ENCODE results near the gene IDH3G.
"Not testable (repeated sequence)": the region's sequence is repeated elsewhere in the genome, so short reads cannot be mapped to it uniquely, and the experiment has no call there.

IDH3G gene

DNA sequence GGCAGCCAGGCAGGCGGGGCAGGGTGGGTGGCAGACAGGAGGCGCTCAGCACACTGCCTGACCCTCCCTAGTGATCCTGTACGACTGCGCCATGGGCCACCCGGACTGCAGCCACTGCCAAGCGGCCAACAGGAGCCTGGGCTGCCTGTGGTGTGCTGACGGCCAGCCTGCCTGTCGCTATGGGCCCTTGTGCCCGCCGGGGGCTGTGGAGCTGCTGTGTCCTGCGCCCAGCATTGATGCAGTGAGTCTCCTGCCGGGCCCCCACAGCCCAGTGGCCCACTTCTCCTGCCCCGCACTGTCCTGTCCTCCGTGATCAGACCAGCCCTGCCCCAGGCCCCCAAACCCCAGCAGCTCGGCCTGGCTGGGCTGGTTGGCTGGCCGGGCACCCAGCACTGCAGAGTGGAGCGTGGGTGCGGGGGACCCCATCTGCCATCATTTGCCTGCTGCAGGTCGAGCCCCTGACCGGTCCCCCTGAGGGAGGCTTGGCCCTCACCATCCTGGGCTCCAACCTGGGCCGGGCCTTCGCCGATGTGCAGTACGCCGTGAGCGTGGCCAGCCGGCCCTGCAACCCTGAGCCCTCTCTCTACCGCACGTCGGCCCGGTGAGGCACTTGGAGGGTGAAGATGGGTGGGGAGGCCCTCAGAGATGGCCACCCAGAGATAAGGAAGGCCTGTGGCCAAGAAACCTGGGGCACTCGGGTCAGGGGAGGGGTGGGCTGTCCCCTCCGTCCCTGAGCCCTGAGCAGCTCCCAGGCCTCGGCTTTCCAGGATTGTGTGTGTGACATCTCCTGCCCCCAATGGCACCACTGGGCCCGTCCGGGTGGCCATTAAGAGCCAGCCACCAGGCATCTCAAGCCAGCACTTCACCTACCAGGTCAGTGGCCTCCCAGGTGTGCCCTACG lies 22.5 kb downstream of the IDH3G start:
- no peak for DNase-seq

DNA sequence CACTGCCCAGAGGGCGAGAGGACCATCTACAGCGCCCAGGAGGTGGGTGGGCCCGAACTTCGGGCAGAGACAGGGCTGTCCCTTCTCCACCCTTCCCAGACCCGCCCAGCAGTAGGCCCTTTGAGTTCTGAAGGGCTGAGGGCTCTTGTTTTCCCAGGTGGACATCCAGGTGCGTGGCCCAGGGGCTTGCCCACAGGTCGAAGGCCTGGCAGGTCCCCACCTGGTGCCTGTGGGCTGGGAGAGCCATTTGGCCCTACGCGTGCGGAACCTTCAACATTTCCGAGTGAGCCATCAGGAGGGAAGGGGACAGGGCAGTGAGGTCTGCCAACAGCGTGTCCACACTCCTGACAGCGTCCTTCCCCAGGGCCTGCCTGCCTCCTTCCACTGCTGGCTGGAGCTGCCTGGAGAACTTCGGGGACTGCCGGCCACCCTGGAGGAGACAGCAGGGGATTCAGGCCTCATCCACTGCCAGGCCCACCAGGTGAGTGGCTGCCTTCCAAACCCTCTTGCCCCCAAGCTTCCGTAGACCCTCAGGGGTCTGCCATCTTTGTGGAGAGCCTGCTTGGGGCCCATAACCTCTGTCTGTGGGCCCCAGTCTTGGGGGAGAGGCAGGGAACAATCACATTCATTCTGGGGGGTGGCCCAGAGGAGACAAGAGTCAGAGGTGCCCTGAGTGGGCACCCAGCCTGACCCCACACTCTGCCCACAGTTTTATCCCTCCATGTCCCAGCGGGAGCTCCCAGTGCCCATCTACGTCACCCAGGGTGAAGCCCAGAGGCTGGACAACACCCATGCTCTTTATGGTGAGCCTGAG lies 23.4 kb downstream of the IDH3G start:
- no peak for DNase-seq

DNA sequence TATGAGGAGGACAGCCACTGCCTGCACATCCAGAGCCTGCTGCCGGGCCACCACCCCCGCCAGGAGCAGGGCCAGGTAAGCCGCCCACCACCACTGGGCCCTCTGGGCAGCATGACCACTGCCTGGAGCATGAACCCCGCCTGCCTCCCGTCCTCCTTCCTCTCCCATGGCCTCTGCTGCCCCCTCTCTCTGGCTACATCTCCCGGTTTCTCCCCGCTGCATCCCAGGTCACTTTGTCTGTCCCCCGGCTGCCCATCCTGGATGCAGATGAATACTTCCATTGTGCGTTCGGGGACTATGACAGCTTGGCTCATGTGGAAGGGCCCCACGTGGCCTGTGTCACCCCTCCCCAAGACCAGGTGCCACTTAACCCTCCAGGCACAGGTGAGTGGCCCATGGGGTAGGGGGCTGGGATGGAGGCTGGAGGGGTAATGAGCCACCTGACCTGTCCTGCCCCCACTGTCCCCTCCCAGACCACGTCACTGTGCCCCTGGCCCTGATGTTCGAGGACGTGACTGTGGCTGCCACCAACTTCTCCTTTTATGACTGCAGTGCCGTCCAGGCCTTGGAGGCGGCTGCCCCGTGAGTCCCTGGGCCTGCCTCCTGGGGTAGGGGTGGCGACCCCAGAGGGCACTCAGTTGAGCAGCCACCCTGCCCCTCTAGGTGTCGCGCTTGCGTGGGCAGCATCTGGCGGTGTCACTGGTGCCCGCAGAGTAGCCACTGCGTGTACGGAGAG lies 24.1 kb downstream of the IDH3G start:
- DNase-seq, result no peak

DNA sequence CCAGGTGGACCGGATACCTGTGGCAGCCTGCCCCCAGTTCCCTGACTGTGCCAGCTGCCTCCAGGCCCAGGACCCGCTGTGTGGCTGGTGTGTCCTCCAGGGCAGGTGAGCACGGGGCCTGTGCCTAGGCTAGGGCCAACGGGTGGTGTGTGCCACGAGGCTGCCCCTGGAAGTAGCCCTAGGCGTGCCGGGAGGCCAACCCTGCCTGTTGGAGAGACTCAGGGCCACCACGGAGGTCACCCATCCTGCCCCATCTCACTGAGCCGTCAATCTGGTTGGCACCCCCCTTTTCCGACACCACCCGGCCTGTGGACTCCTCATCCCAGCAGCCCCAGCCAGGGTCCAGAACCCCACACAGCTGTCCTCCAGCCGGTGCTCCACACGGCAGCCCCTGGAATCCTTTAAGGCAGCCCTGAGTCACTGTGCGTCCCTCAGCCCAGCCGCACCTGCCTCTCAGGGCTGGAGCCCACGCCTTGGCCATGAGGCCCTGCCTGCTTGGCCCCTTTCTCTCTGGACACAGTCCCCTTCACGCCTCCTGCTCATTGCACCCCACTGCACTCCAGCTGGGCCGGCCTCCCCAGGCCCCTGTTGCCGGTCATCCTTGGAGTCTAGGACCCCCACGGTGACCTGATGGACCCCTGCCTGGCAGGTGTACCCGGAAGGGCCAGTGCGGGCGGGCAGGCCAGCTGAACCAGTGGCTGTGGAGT lies 24.9 kb downstream of the IDH3G start:
- DNase-seq, result no peak

DNA sequence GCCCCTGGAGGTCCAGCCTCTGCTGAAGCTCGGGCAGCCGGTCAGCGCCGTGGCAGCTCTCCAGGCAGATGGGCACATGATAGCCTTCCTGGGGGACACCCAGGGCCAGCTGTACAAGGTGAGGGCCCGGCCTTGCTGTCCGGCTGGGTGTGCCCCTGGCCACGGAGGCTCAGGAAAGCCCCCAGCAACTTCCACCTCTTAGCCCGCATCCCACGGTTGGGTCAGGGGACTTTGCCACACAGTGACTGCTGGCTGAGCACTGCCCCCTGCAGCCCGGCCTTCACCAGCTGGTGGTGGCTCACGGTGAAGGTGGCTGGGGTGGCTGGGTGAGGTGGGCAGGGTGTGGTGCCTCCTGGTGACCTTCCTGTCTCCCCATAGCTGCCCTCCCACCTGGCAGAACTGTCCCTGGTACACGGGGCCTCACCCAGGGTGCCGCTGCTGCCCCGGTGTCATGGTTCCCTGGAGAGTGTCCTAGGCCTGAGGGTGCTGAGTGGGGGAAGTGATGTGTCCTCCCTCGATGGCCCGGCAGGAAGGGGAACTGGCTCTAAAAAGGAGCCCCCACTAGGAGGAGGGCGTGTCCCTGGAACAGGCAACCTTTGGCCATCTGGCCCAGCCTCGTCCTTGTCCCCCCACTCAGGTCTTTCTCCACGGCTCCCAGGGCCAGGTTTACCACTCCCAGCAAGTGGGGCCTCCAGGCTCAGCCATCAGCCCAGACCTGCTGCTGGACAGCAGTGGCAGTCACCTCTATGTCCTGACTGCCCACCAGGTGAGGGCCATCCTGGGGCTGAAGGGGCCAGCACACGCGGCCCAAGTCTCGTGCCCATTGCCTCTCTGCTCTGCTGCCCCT lies 25.6 kb downstream of the IDH3G start:
- no peak for DNase-seq

DNA sequence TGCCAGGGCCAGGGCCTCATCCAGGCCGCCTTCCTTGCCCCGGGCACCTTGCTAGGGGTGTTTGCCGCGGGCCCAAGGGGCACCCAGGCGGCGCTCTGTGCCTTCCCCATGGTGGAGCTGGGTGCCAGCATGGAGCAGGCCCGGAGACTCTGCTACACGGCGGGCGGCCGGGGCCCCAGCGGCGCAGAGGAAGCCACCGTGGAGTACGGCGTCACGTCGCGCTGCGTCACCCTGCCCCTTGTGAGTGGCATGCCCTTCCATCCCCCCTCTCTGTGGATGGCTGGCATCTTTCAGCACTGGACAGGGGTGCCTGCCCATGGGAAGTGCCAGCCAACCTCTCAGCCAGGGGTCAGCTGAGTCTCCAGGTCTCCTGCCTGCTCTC lies 26.5 kb downstream of the IDH3G start:
- DNase-seq, result no peak

DNA sequence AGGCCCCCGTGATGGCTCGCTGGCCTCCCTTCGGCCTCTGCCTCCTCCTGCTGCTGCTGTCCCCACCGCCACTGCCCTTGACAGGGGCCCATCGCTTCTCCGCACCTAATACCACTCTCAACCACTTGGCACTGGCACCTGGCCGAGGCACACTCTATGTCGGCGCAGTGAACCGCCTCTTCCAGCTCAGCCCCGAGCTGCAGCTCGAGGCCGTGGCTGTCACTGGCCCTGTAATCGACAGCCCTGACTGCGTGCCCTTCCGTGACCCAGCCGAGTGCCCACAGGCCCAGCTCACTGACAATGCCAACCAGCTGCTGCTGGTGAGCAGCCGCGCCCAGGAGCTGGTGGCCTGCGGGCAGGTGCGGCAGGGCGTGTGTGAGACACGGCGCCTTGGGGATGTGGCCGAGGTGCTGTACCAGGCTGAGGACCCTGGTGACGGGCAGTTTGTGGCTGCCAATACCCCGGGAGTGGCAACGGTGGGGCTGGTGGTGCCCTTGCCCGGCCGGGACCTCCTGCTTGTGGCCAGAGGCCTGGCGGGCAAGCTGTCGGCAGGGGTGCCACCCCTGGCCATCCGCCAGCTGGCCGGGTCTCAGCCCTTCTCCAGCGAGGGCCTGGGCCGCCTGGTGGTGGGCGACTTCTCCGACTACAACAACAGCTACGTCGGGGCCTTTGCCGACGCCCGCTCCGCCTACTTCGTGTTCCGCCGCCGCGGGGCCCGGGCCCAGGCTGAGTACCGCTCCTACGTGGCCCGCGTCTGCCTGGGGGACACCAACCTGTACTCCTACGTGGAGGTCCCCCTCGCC lies 27.1 kb downstream of the IDH3G start:
- no peak for DNase-seq

DNA sequence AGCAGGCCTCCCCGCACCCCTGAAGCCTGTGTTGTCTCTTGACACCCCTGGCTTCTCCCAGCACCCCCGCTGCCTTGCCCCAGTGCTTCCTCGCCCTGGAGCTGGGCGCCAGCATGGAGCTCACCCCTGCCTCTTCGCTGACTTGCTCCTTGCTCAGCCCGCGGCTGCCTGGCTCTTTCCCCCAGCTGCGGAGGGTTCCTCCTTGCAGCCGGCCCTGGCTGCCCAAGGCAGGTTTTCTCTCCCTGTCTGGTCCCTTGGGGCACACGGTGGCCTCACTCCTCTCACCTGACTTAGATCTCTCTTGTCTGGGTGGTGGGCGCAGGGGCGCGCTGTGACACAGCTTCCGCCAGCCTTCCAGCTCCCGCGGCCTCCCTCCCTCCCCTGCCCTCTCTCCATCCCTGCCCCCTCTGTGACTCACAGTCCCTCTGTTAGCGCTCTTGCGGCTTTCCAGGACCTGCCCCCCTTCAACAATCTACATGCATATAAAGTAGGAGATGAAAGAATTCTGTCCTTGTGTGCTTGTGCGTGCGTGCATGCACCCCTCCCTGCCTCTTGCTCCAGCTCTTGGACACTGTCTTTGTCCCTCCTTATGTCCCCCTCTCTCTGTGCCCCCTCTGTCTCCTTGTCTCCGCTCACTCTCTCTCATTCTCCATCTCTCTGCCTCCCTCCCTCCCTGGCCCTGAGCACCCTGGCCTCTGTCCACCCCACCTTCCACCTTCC lies 27.9 kb downstream of the IDH3G start:
- DNase-seq, result peak in 1 of 2 experiments; percentile 16

DNA sequence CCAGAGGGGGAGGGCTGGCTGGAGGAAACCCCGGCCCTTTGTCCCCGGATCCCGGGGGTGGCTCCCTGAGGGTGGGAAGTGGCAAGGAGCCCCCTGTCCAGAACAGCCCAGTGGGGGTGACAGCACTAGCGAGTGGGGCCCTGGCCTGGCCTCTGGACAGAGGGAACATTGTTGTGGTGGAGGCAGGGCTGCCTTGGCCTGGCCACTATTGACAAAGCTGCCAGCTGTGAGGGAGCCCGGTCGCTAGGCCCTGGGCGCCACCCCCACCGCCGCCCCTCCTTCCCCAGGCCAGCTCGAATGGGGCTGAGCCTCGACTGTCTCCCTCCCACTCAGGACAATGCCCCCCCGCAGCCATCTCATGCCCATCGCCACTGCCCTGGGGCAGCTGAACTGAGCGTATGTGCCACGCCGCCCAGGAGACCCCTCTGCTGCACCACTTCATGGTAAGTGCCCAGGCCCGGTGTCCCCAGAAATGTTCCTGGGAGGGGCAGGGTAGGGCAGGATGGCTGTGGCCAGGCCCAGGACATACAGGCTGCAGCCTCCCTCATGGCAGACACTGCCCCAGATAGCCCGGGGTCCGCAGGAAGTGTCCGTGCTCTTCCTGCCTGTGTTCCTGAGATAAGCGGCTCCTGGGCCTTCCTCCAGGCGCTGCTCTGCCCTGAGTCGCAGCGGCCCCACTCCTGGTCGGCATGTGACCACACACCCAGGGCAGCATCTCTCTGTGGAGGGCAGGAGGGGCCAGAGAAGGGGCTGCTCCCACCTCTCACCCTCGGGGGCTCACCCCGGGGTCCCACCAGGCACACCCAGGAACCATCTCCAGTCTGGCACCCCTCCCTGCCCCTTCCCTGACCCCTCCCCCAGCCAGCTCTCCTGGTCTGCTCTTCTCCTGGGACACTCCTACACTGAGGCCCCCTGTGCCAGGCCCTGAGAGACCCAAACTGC lies 28.8 kb downstream of the IDH3G start:
- peak in 1 of 2 experiments; percentile 12 for DNase-seq

DNA sequence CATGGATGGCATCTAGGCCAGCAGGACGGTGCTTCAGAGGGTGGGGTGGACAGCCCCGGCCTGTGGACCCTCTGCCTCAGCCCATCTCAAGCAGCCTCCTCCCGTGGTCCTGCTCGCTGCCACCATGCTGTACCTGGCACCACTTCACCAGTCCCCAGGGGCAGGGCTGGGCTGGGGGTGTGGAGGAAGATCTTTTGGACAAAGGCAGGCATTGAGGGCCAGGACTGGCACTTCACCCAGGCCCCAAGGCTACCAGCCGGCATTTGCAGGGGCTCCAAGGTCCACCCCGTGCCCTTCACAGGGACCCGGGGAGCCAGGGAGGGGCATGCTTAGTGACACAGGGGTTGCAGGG lies 29.4 kb downstream of the IDH3G start:
- DNase-seq, result no peak

DNA sequence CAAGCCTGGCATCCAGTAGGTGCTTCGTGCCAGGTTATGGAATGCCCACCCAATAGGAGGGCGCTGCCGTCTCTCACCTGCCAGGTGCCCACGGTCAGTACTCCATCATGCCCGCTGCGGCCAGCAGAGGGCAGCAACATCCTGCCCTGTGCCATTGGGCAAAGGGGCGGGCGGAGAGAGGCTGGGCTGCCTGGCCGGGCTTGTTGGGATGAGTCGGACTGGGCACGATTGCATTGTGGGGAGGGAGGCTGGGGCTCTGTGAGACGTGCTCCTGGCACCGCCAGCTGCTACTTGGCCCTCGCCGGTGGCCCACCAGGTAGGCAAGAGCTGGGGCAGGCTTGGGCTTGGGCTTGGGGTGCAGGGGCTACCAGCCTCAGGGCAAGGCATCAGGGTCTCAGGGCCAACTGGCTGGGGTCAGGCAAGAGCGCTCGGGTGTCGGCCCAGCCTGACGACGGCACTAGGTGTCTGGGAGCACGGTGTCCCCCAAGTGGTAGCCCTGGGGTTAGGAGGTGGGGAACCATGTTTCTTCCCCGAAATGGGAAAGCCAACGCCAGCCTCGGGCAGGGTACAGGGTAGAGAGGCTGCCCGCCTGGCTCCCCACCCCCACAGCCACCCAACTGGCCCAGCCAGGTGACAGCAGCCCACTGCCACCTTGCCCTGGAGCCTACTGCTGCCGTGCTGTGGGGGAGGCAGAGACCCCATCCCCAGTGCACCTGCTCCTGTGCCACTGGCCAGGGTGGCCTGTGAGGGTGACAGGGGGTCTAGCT lies 30.0 kb downstream of the IDH3G start, which contains the start of gene PLXNB3:
Gene PLXNB3 (plus strand): TSS at position 261 of the 767 bp plus-strand sequence. CDS start 1,287 bp downstream, outside the sequence.
- DNase-seq, result peak; percentile 53 to 54

DNA sequence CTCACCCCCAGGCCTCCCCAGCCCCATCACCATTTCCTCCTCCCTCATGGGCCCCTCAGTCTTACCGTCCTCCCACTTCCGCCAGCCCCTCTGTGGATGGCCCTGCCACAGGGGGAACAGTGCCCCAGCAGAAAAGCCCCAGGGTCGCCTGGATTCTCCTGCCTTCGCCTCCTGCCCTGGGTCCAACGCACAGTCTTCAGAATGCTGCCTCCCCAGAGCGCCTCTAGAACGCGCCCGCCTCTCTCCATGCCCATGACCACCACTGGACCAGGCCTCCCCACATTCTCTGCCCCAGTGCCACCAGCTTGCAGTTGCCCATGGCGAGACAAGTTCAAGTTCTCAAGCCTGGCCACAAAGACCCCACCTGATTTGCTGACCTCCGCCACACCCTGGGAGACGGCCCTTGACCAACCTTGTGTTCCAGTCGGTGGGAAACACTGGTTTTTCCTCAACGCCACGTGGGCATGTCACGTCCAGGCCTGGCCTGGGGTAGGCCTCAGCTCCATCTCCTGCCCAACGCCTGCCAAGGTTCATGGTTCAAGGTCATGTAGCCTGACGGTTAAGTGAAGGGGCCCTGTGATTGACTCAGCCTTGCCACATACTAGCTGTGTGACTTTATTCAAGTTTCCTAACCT lies 30.8 kb downstream of the IDH3G start:
- no peak for DNase-seq

DNA sequence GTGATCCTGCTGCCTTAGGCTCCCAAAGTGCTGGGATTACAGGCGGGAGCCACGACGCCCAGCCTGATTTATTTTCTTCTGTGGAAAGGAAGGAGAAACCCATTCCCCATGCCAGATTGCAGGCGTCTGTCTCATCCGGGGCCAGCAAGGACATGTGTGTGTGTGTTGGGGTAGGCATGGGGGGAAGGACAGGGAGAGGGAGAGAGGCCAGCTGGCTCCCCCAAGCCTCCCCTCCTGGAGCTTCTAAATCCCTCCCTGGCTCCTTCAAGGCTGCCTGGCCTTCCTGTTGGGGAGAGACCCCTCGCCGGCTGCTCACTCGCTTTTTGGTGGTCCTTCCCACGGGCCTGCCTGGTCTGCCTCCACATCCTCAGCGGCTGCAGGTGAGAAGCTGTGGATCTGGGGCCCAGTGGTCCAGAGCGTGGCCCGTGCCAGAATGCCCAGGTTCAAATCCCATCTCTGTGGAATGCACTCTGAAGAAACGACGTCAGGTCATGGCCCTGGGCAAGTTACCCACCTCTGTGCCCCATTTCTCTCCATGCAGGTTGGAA lies 31.5 kb downstream of the IDH3G start:
- DNase-seq, result no peak

DNA sequence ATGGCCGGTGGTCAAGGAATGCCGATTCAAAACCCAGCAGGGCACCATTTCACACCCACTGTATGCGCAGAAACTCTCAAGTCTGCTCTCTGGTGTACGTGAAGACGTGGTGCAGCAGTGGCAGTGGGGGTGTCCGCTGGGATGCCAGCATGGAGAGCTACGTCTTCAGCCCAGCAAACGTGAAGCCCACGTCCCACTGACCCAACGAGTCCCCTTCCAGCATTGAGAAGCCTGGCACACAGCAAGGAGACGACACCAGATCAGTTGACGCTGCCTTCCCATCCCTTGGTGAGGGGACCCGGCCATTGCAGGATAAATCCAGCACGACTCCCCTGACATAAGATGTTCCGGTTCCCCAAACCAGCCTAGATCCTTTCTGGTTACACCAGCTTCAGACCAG lies 32.3 kb downstream of the IDH3G start:
- DNase-seq, result no peak

DNA sequence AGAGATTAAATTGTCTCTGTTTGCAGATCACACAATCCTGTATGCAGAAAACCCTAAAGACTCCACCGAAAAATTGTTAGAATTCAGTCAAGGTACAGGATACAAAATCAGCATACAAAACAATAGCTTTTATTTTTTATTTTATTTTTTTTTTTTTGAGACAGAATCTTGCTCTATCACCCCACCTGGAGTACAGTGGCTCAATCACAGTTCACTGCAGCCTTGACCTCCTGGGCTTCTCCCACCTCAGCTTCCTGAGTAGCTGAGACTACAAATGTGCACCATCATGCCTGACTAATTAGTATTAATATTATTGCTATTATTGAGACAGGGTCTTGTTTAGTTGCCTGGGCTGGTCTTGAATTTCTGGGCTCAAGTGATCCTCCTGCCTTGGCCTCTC lies 39.0 kb downstream of the IDH3G start:
- DNase-seq, result no peak

DNA sequence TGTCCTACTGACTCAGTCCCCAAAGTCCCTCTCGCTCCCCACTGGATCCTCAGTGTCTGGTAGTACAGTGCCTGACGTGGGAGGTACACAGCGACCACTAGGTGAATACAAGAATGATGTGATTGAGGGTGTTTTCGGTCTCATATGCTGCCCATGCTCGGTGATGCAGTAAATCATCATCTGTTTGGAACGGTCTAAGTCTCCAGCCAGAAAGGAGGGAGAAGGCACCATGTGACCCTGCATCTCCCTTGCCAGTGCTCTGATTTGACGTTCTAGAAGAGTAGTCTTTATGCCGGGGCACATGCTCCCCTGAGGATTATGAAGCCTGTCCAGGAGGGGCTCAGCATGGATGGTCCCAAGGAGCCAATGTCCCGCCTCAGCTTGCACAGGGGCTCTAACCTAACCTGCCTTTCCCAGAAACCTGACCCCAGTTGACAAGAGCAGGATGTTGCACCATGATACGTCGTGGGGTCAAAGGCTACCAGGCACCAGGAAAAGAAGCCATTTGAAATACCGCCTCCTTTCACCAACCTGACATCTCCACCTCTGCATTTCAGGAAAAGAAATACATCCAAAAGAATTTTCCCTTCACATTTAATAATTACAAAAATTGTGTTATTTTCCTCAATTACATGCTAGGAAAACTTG lies 43.9 kb downstream of the IDH3G start:
- no peak for DNase-seq

DNA sequence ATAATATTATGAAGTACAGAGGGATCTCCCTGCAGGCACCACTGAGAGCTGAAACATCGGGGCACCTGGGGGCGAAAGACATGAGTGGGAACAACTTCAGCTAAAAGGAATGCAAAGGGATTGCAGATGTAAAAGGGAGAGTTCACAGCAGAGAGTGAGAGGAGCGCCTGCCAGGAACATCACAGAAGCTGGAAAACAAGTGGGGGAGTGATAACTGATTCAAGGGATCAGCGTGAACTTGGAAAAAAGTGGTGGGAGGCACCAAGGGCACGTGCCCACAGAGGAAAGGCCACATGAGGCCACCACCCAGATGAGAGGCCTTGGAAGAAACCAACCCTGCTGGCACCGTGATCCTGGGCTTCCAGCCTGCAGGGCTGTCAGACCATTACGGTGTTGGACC lies 45.2 kb downstream of the IDH3G start:
- not testable (repeated sequence) for DNase-seq

Measured in SHP77 (cell line).